Testis (tissue), 2 donors: ENCODE data around the gene IER5.

ENCODE experiments used
- CTCF ChIP-seq, 3 experiments: fragments of 450-650 bp in 2 of 3; fragments of 200-600 bp in 1 of 3; sonication (generic) in 1 of 3; IDR thresholded peaks; one replicate each; pipeline ENCODE4 v1.5.1; 2016 to 2019; ENCODE audit warnings: antibody characterized with exemption in 3 of 3, mild to moderate bottlenecking in 2 of 3, moderate library complexity in 1 of 3
- POLR2A ChIP-seq: fragments of 450-650 bp; IDR thresholded peaks from one replicate; pipeline ENCODE4 v1.6.1; 2017; ENCODE audit warnings: antibody characterized with exemption, mild to moderate bottlenecking, moderate library complexity

GRCh38 chr1:181061891-181062835, 26.3 kb upstream of the IER5 start:
- no peak for TF ChIP-seq CTCF (IDR thresholded peaks at IDR 0.05)
- no peak for TF ChIP-seq POLR2A
